Anterior cingulate cortex (tissue), 58 donors: Measurements from ENCODE around the gene GLYR1.

Source experiments
- DNase-seq, 58 donors: peaks; one replicate each; lab custom pipeline; 2025; lab: John Stamatoyannopoulos, UW

The GLYR1 gene

GRCh38 chr16:4882000-4882632 lies 35.0 kb upstream of the GLYR1 start:
- DNase-seq = peak in 3 of 58 donors; percentile 9 to 22 (median 11)

GRCh38 chr16:4880006-4880580 lies 33.0 kb upstream of the GLYR1 start:
- DNase-seq = no peak

- DNase-seq = no peak
Measured at GRCh38 chr16:4879049-4879448, 32.0 kb upstream of the GLYR1 start.

- DNase-seq = no peak
Measured at GRCh38 chr16:4877380-4877685, 30.2 kb upstream of the GLYR1 start.

GRCh38 chr16:4876646-4877379 lies 29.7 kb upstream of the GLYR1 start:
- no peak for DNase-seq

- no peak for DNase-seq
Measured at GRCh38 chr16:4874666-4875065, 27.6 kb upstream of the GLYR1 start.

GRCh38 chr16:4873091-4873490 lies 26.0 kb upstream of the GLYR1 start:
- no peak for DNase-seq

GRCh38 chr16:4871071-4871470 lies 24.0 kb upstream of the GLYR1 start:
- DNase-seq = no peak

GRCh38 chr16:4870138-4870671 lies 23.1 kb upstream of the GLYR1 start:
- peak in 20 of 58 donors; percentile 5 to 74 (median 28) for DNase-seq

- DNase-seq = no peak
Measured at GRCh38 chr16:4869147-4869805, 22.2 kb upstream of the GLYR1 start.

- no peak for DNase-seq
Measured at GRCh38 chr16:4868535-4868934, 21.4 kb upstream of the GLYR1 start.

GRCh38 chr16:4868026-4868425 lies 20.9 kb upstream of the GLYR1 start:
- DNase-seq = peak in 2 of 58 donors; percentile 20

GRCh38 chr16:4866586-4866985 lies 19.5 kb upstream of the GLYR1 start:
- DNase-seq = no peak

GRCh38 chr16:4865231-4865860 lies 18.3 kb upstream of the GLYR1 start:
- no peak for DNase-seq

- no peak for DNase-seq
Measured at GRCh38 chr16:4864728-4865127, 17.6 kb upstream of the GLYR1 start.

- no peak for DNase-seq
Measured at GRCh38 chr16:4862639-4863038, 15.6 kb upstream of the GLYR1 start.

- no peak for DNase-seq
Measured at GRCh38 chr16:4860727-4861342, 13.7 kb upstream of the GLYR1 start.

GRCh38 chr16:4859900-4860255 lies 12.8 kb upstream of the GLYR1 start:
- no peak for DNase-seq

- no peak for DNase-seq
Measured at GRCh38 chr16:4859190-4859899, 12.3 kb upstream of the GLYR1 start.

- DNase-seq = no peak
Measured at GRCh38 chr16:4855804-4856203, 8.7 kb upstream of the GLYR1 start.
